Measurements from ENCODE around the gene COX20. TPM values are rescaled to one million over a fixed set of nuclear protein-coding genes. Genes with fewer than 3 reads are reported as not detected.

The COX20 gene
- polyA plus RNA-seq, 1 donor from 2014 or later: 169 TPM

DNA sequence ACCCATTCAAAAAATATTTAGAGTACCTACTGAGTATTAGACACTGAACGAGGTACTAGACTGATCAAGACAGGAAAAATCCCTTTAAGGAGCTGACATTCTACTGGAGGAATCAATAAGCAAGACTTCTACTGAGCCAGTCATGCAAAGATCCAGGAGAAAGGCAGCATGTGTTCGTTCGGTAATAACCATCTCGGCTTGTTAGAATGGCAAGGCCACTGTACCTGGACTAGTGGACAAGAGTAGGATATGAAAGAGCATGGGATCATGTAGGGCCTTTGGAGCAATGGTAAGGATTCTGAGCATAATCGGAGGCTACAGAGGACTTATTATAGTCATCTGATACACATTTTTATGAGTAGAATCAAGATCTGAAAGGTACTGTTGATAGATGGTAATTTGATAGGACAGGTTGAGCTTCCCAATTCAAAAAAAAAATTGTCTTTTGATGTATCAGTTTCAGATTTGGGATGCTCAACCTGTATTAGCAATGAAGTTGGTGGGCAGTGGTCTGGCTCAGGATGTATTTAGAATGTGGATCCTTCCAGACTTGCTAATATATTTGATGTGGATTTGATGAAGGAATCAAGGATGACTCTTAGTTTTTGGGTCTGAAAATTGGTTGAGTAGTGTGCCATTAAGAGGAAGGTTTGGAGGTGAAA is 2.3 kb downstream of the COX20 start:
- no peak overlapping the region for H3K27ac ChIP-seq (ENCODE audit: low read length)
- H3K79me2 ChIP-seq (replicated peaks; ENCODE audit: insufficient read depth, low read length): peaks cover 58% of the 10 kb centered on the region
- H3K9ac ChIP-seq (ENCODE audit: low read length): peak overlapping the region; percentile 22

DNA sequence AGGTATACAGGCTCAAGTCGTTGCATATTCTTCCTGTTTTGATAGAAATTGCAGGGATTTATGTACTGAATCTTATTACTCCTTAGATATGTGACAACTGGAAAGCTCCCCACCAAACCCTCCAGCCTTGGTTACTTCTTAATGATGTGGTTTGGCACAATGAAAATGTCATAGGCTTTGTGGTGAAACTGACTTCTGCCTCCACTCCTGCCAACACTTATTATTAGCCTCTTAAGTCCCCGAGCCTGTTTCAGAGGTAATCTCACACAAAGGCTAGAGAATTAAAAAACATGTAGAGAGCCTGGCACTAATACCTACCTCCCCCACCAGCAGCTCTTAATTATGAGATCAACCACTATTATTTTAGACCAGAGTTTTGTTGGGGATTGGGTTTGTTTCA is 4.2 kb downstream of the COX20 start:
- Histone ChIP-seq H3K27ac (ENCODE audit: low read length) (no peak overlapping the region), H2AFZ (ENCODE audit: low read depth, low read length) (no peak overlapping the region), H3K4me2 (ENCODE audit: low read length) (no peak overlapping the region), H4K20me1 (ENCODE audit: insufficient read depth) (no peaks in the 10 kb centered on the region), H3F3A (ENCODE audit: insufficient read depth, low read length, poor library complexity, severe bottlenecking) (no peaks in the 10 kb centered on the region), H3K36me3 (ENCODE audit: insufficient read depth, low read length) (peaks cover 12% of the 10 kb centered on the region), H3K79me2 (replicated peaks; ENCODE audit: insufficient read depth, low read length) (peaks cover 58% of the 10 kb centered on the region), H3K27me3 (ENCODE audit: insufficient read depth, low read depth, low read length) (no peaks in the 10 kb centered on the region), H3K4me3 (ENCODE audit: low read length) (no peak overlapping the region), H3K9ac (ENCODE audit: low read length) (no peak overlapping the region), H3K9me3 (ENCODE audit: low read length) (no peaks in the 10 kb centered on the region), H3K9me2 (ENCODE audit: insufficient read depth, low read length) (no peaks in the 10 kb centered on the region)
- TF ChIP-seq SMC3 (conservative IDR thresholded peaks at IDR 0.05; ENCODE audit: poor library complexity): no peak
- TF ChIP-seq EP300 (conservative IDR thresholded peaks at IDR 0.05; ENCODE audit: poor library complexity, severe bottlenecking): no peak

More for the DNA sequence above, 2.3 kb downstream of the COX20 start:
- H3K36me3 ChIP-seq (ENCODE audit: insufficient read depth, low read length): peaks cover 9% of the 10 kb centered on the region
- H3K9me2 ChIP-seq (ENCODE audit: insufficient read depth, low read length): no peaks in the 10 kb centered on the region
- no peak overlapping the region for H2AFZ ChIP-seq (ENCODE audit: low read depth, low read length)
- H3K4me2 ChIP-seq (ENCODE audit: low read length): peak overlapping the region; percentile 86
- TF ChIP-seq RAD21 (conservative IDR thresholded peaks at IDR 0.05) (no peak), POLR2AphosphoS5 (IDR thresholded peaks at IDR 0.05) (peak; percentile 10)
- H3K4me3 ChIP-seq (ENCODE audit: low read length): peak overlapping the region; percentile 79
- no peaks in the 10 kb centered on the region for H3K9me3 ChIP-seq (ENCODE audit: low read length)
- H3K27me3 ChIP-seq (ENCODE audit: insufficient read depth, low read depth, low read length): no peaks in the 10 kb centered on the region
- H3F3A ChIP-seq (ENCODE audit: insufficient read depth, low read length, poor library complexity, severe bottlenecking): peaks cover 5% of the 10 kb centered on the region
- no peaks in the 10 kb centered on the region for H4K20me1 ChIP-seq (ENCODE audit: insufficient read depth)

DNA sequence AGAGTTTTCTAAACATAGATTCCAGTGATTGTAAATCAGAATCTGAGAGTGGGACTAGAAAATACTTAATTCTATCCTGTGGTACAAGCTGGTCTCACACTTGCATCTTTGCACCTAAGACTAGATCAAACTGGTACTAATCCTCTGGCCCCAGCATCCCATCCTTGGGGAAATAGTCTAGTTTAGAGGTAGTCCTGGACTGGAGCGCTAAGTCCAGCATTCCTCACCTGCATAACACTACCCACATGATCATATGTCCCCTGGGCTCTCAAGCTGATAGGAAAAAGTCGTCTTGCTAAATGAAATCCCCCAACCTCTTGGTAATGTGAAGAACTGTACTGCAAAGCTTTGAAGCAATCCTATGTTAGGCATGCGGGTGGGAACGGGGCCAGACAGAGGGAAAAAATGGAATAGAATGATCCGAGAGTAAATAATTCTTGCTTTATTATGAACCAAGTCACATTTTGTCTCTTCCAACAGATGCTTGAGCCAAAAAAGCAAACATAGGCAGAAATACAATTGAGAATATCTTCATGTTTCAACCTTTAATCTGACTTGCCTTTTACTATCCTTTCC is 4.8 kb downstream of the COX20 start:
- Histone ChIP-seq H3K27ac (ENCODE audit: low read length) (no peak overlapping the region), H3K79me2 (replicated peaks; ENCODE audit: insufficient read depth, low read length) (peaks cover 58% of the 10 kb centered on the region), H3K27me3 (ENCODE audit: insufficient read depth, low read depth, low read length) (no peaks in the 10 kb centered on the region), H3K9ac (ENCODE audit: low read length) (no peak overlapping the region), H2AFZ (ENCODE audit: low read depth, low read length) (no peak overlapping the region), H3K9me2 (ENCODE audit: insufficient read depth, low read length) (no peaks in the 10 kb centered on the region), H3F3A (ENCODE audit: insufficient read depth, low read length, poor library complexity, severe bottlenecking) (no peaks in the 10 kb centered on the region), H3K4me3 (ENCODE audit: low read length) (no peak overlapping the region), H3K4me2 (ENCODE audit: low read length) (no peak overlapping the region), H3K36me3 (ENCODE audit: insufficient read depth, low read length) (peaks cover 12% of the 10 kb centered on the region), H3K9me3 (ENCODE audit: low read length) (no peaks in the 10 kb centered on the region), H4K20me1 (ENCODE audit: insufficient read depth) (no peaks in the 10 kb centered on the region)
- TF ChIP-seq TAF1 (IDR thresholded peaks at IDR 0.05; ENCODE audit: low read depth) (no peak), POLR2AphosphoS5 (IDR thresholded peaks at IDR 0.05) (no peak), EZH2 (IDR thresholded peaks at IDR 0.05; ENCODE audit: borderline replicate concordance, insufficient read depth, low read length, poor library complexity, severe bottlenecking) (no peak), RAD21 (conservative IDR thresholded peaks at IDR 0.05) (no peak), EP300 (conservative IDR thresholded peaks at IDR 0.05; ENCODE audit: poor library complexity, severe bottlenecking) (no peak), MXI1 (conservative IDR thresholded peaks at IDR 0.05; ENCODE audit: poor library complexity, severe bottlenecking) (no peak), SMC3 (conservative IDR thresholded peaks at IDR 0.05; ENCODE audit: poor library complexity) (no peak)
- TF ChIP-seq, protein P1, sequence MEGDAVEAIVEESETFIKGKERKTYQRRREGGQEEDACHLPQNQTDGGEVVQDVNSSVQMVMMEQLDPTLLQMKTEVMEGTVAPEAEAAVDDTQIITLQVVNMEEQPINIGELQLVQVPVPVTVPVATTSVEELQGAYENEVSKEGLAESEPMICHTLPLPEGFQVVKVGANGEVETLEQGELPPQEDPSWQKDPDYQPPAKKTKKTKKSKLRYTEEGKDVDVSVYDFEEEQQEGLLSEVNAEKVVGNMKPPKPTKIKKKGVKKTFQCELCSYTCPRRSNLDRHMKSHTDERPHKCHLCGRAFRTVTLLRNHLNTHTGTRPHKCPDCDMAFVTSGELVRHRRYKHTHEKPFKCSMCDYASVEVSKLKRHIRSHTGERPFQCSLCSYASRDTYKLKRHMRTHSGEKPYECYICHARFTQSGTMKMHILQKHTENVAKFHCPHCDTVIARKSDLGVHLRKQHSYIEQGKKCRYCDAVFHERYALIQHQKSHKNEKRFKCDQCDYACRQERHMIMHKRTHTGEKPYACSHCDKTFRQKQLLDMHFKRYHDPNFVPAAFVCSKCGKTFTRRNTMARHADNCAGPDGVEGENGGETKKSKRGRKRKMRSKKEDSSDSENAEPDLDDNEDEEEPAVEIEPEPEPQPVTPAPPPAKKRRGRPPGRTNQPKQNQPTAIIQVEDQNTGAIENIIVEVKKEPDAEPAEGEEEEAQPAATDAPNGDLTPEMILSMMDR (IDR thresholded peaks at IDR 0.05; ENCODE audit: poor library complexity, severe bottlenecking): no peak
- TF ChIP-seq, protein P2, sequence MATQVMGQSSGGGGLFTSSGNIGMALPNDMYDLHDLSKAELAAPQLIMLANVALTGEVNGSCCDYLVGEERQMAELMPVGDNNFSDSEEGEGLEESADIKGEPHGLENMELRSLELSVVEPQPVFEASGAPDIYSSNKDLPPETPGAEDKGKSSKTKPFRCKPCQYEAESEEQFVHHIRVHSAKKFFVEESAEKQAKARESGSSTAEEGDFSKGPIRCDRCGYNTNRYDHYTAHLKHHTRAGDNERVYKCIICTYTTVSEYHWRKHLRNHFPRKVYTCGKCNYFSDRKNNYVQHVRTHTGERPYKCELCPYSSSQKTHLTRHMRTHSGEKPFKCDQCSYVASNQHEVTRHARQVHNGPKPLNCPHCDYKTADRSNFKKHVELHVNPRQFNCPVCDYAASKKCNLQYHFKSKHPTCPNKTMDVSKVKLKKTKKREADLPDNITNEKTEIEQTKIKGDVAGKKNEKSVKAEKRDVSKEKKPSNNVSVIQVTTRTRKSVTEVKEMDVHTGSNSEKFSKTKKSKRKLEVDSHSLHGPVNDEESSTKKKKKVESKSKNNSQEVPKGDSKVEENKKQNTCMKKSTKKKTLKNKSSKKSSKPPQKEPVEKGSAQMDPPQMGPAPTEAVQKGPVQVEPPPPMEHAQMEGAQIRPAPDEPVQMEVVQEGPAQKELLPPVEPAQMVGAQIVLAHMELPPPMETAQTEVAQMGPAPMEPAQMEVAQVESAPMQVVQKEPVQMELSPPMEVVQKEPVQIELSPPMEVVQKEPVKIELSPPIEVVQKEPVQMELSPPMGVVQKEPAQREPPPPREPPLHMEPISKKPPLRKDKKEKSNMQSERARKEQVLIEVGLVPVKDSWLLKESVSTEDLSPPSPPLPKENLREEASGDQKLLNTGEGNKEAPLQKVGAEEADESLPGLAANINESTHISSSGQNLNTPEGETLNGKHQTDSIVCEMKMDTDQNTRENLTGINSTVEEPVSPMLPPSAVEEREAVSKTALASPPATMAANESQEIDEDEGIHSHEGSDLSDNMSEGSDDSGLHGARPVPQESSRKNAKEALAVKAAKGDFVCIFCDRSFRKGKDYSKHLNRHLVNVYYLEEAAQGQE (IDR thresholded peaks at IDR 0.05; ENCODE audit: borderline replicate concordance): no peak
